DMS53 treated with DMSO at 0.1 percent for 48 hours (cell line): ENCODE data around the gene POLR3H.

Source experiments
- DNase-seq: peaks from one replicate; lab custom pipeline; 2025; ENCODE audit not compliant: unreplicated experiment; lab: John Stamatoyannopoulos, UW

The POLR3H gene

DNA sequence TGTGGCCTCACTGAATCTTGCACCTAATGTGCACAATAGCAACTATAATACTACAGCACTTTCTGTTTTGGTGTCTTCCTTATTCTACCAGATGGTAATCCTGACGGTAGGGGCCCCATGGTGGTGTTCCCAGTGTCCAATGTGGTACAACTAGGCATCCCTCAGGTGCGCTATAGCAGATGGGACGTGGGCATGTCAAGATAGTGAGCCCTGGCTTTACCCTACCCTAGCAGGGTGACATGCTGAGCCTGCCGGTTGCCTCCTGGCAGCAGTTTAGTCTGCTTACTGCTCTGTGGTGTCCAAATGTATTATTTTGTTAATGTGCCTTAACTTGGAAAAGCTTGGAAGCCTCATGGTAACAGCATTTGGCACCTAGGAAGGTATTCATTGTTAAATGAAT, 56.2 kb downstream of the POLR3H start:
- no peak for DNase-seq

DNA sequence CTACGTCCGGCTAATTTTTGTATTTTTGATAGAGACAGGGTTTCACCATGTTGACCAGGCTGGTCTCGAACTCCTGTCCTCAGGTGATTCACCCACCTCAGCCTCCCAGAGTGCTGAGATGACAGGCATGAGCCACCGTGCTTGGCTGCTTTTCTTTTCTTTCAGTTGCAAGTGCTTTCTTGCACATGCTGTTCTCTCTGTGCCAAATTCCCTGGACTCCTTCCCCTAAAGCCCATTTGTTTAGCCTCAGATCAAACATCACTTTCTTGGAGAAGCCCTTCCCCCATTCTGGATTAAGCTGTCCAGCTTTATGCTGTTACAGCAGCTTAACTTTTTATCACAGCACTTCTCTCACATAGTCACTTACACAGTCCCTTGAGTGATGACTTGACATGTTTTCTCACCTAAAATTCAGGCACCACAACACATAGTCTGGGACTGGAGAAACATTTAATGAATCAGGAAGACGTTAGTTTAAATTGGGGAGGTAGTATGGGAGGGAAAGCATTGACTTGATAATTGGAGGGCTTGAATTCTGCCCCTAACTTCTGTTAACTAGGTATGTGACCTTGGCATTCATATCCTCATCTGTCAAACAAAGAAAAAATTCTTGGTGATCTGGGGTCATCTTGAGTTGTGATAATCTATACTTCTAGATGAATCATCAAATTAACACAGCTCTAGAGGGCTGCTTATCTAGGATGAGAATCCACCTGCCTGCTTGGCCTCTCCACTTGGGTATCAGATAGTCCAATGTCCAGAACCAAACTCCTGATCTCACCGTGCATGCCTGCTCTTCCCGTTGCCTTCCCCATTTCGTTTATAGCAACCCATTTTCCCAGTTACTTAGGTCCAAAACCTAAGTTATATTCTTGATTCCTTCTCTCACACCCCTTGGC, 57.0 kb downstream of the POLR3H start:
- DNase-seq: no peak

DNA sequence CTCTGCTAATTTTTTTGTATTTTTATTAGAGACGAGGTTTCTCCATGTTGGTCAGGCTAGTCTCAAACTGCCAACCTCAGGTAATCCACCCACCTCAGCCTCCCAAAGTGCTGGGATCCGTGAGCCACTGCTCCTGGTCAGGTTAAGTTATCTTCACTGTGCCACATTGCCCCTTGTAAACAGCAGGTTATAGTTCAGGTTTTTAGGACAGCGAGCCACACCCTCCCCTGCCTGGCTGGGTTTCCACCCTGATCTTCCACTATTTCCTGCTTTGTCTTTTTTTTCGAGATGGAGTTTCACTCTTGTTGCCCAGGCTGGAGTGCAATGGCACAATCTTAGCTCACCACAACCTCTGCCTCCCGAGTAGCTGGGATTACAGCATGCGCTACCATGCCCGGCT, 59.2 kb downstream of the POLR3H start:
- no peak for DNase-seq

DNA sequence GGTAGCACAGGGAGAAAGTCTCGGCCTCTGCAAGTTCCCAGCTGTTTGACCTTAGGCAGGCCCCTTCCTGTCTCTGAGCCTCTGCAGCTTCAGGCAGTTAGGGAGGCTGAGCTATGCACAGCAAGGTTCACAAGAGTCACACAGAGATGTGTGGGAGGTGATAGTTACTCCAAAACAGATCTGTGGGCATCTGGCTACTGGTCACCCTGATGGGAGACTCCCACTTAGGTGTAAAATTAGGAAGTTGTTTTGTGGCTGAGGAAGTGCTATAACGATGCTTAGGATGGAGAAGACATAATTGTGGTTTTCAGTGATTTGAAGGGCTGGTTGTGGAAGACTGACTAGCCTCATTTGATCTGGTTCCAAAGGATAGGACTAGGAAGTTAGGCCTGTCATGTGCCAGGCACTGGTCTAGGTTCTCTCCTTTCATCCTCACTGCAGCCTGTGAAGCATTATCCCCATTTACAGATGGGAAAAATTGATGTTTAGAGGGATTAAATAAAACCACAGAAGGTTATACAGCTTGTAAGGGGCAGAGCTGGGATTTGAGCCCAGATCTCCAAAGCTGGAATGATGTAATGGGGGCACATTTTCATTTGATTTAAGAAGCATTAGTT, 61.8 kb downstream of the POLR3H start:
- DNase-seq: no peak

DNA sequence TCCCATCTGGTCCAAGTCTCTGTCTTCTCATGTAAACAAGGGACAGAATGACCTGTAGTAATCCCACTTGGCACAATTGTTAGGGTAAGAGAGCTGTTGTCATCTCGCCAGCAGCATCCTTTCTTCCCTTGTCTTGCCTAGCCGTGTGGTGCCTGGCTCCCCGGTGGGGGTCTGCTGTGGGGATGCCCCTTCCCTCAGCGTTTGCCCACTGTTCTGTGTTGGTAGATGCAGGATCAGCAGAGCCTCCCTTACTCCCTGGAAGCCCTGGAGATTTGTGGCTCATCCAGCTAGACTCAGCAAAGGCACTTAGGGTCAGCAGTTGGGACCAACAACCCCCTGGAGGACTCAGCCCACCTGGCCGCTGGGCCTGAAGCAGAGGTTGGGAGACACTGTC, 62.3 kb downstream of the POLR3H start:
- no peak for DNase-seq

DNA sequence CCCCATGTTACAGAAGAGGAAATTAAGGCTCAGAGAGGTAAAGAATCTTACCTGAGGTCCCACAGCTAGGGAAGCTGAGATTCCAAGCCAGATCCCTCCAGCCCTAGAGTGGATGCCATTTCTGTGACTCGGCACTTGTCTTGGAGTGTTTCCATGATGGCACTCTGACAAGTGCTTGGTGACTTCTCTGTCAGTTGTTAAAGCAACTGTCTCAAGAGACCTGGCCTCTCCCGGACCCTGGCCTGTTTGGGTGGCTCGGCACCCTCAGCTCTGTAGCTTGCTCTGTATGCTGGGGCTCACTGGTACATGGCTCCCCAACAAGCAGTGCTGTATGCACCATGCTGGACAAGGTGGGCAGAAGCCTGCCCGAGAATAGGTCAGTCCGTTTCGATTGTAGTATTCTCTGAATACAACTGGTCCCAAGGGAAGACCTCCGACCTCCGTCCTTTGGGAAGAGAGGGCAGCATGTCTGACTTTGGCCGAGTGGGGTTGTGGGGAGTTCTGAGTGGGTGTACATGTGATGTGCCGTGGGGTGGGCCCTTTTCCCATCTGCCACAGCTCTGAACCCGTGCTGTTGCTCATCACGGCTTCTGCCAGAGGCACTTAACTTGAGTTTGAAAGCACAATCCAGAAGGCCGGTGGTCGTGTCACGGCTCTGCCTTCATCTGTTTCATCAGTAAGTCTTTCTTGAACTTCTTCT, 63.0 kb downstream of the POLR3H start:
- DNase-seq: no peak

DNA sequence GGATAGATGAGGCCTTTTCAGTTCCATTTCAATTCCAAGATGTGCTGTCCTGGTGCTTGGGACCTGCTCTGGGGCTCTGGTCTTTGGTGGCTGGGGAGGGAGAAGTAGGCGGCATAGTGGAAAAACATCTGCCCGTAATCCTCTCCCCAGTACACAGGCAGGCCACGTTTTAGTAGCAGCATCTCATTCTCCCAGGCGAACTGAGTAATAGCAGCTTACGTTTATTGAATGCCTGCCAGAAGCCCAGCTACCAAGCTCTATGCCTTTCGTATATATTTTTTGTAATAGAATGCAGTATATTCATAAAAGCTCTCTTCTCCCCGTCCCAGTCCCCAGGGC, 63.9 kb downstream of the POLR3H start:
- no peak for DNase-seq

DNA sequence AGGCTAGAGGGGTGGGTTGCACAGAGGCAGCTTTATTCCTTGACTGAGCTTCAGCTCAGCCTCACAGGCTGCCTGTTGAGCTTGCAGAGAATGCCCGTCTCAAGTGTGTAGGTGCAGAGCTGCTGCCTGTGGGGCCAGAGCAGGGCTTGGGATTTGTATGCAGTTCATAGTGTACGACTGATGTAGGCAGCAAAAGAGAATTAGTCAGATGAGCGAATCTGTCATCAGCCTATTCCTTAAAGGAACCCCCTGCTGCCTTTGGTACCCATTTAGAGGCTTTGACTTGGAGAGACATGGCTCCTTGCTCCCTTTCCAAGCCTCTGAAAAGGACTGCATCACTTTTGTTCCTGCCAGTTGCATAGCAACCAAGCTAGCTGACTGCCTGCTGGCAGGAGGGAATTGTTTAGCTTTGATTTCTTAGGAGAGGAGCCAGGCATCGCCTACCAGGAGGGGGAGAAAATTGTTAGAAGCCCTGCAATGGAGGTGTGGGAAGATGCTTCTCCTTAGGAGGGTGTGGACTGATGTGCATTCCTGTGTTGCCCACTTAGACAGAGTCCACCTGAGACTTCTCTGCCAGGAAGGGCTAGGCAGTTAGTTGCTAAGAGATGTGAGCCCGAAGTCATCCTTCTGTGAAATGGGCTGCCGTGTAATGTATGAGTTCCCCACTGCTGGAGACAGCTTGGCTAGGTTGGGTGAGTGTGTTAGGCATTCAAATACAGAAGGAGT, 64.4 kb downstream of the POLR3H start:
- DNase-seq: no peak

DNA sequence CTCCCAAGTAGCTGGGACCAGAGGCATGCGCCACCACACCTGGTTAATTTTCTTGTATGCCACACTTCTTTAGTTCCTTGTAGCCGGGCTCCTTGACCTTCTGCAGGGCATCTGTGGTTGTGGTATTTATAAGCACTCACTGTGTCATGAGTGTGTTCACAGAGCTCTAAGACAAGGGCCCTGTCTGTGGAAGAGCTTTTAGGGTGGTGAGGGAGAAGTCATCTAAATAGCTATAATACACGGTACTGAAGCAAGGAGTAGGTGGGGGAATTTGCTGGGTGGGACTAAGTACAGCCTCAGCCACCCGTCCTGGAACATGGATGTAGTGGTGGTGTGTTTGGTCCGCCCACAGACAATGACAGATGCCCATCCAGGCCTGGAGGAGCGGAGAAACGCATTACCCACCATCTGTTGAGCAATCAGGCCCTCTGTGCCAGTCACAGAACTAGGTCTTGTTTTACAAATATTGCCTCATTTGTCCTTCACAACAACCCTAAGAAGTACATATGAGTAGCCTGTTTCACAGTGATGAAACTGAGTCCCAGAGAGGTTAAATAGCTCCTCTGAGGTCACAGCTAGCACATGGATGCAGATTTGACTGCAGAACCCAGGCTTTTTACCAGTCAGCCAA, 65.3 kb downstream of the POLR3H start:
- no peak for DNase-seq

DNA sequence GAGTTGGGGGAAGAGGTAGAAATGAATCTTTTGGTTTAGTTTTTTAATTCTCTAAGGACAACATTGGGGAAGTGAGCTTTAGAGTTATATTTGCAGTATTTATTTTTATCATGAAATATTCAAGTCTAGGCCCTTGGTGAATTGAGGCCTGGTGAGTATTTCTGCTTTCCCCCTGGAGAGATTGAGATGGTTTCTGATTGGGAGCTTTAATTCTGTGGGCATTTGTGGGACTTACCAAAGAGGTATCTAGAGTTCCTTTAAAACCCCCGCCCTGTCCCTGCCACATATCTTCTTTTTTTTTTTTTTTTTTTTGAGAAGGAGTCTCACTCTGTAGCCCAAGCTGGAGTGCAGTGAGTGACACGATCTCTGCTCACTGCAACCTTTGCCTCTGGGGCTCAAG, 65.8 kb downstream of the POLR3H start:
- no peak for DNase-seq
